Measurements from ENCODE around the gene TBC1D7. TPM values are rescaled to one million over a fixed set of nuclear protein-coding genes. Genes with fewer than 3 reads are reported as not detected.

TBC1D7 gene
- total and polyA plus RNA-seq, 12 donors: 17.3 to 42.6 (median 28.1) TPM

DNA sequence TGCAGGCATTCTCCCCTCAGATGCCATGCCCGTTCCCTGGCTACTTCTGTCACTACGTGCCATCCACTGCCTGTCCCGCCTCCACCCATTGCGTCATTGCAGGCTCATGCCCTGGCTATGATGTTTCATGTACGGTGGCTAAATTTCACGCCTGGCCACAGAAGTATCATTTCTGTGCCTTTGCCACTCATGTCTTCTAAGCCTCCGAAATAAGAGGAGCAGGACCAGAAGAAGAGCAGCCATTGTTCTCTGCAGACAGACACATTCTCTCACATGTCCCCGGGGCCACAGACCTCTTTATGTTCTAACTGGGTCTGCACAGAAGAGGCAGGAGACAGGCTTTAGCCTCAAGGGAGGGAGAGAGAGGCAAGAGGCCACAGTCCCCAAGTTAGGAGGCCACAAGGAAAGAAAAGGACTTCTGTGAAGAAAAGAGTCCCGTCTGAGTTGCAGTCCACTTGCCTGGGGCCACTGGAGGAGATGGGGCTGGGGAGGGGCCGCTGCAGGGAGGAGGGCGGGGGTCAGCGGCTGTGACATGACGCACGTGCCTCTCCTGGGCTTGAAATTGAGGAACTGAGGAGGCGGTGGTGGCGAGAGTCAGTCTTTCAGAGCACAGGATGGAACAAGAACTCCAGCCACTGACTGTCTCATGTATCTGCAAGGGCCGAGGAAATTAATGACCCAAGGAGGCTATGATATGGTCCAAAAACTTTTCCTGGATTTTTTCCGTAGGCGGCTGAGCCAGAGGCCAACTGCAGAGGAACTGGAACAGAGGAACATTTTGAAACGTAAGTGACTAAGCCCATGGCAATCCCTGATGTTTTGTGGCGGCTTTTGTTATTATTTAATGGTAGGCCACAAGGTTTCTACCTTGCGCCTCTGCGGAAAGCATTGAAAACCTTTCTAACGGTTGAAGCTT, 55.9 kb downstream of the TBC1D7 start:
- Histone ChIP-seq H3K4me3 (peak overlapping the region in 3 of 10 donors; percentile 1 to 37 (median 18)), H3K4me1 (peaks cover 0 to 41% (median 11%) of the 10 kb centered on the region in 9 donors), H3K27ac (peak overlapping the region in 2 of 10 donors; percentile 7 to 62), H3K36me3 (peaks cover 0 to 21% (median 2%) of the 10 kb centered on the region in 9 donors), H3K27me3 (no peaks in the 10 kb centered on the region), H3K9me3 (no peaks in the 10 kb centered on the region)
- 85 to 90% methylated on average over 24 of the region's 24 CpGs for WGBS, 2 donors
- intact Hi-C loops (cut with DNase I): no loop called here
- ATAC-seq (peak in 7 of 8 donors; percentile 36 to 78 (median 60)), DNase-seq (peak; percentile 29)
- TF ChIP-seq, protein P1, sequence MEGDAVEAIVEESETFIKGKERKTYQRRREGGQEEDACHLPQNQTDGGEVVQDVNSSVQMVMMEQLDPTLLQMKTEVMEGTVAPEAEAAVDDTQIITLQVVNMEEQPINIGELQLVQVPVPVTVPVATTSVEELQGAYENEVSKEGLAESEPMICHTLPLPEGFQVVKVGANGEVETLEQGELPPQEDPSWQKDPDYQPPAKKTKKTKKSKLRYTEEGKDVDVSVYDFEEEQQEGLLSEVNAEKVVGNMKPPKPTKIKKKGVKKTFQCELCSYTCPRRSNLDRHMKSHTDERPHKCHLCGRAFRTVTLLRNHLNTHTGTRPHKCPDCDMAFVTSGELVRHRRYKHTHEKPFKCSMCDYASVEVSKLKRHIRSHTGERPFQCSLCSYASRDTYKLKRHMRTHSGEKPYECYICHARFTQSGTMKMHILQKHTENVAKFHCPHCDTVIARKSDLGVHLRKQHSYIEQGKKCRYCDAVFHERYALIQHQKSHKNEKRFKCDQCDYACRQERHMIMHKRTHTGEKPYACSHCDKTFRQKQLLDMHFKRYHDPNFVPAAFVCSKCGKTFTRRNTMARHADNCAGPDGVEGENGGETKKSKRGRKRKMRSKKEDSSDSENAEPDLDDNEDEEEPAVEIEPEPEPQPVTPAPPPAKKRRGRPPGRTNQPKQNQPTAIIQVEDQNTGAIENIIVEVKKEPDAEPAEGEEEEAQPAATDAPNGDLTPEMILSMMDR (IDR thresholded peaks at IDR 0.05): no peak

DNA sequence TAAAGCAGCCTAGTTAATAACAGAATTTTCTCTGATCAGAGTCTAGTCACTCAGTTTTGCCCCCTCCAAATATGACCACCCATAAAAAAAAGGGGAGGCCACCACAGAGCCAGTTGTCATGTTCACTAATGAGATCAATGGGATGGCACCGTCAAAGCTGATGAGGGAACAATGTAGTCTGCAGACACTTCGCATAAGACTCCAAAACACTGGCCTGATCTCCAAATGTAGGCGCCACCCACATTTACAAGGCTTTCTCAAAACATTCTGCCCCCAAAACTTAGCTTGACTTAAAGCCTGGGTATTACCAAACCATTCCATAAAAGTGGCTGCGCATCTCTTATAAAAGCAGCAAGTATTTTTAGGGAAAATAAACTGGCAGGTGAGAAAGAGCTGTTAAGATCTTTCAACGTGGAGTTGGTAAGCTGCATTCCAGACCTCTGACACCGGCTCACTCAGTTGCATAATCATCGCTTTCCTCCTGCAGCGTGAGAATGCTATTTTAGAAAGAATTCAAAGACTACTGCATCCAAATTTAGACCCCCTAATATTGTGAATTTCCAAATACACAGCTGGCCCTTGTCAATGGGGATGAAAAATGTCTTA, 59.3 kb downstream of the TBC1D7 start:
- intact Hi-C loops (cut with DNase I): no loop called here
- Histone ChIP-seq H3K27me3 (no peaks in the 10 kb centered on the region), H3K9me3 (no peaks in the 10 kb centered on the region), H3K4me3 (no peak overlapping the region), H3K4me1 (peaks cover 0 to 29% (median 11%) of the 10 kb centered on the region in 9 donors), H3K36me3 (peaks cover 0 to 35% (median 0%) of the 10 kb centered on the region in 9 donors), H3K27ac (peak overlapping the region in 4 of 10 donors; percentile 22 to 48 (median 42))
- DNase-seq: no peak
- peak in 1 of 8 donors; percentile 60 for ATAC-seq
- TF ChIP-seq, protein P1 (IDR thresholded peaks at IDR 0.05): no peak
- WGBS, 2 donors: 52 to 53% methylated on average over 8 of the region's 8 CpGs

DNA sequence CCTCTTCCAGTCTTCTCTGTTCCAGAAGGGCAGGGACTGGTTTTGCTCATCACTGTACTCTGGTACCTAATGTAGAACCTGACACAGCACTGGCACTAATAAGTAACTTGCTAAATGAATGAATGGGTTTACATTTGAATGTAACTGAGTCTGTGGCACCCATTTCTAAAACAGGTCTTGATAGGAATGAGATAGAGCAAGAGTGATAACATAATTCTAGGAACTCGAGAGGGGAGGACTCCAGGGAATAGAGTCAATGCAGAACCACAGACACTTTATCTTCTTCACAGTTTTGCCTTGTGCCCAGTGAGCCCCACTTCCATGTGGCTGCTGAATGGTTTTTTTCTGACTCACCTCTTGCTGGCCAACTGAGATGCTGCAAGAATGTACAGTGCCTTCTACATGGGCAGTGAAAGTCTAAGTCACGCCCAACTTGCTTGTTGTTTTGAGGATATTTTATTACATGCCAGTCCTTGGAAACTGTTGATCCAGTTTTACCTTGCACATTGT, 61.1 kb downstream of the TBC1D7 start:
- H3K27me3 ChIP-seq: no peaks in the 10 kb centered on the region
- H3K4me1 ChIP-seq: peaks cover 0 to 25% (median 11%) of the 10 kb centered on the region in 9 donors
- WGBS, 2 donors: 69 to 84% methylated on average over 2 of the region's 2 CpGs
- peaks cover 0 to 21% (median 0%) of the 10 kb centered on the region in 9 donors for H3K36me3 ChIP-seq
- DNase-seq (no peak), ATAC-seq (no peak)
- H3K4me3 ChIP-seq: no peak overlapping the region
- no peaks in the 10 kb centered on the region for H3K9me3 ChIP-seq
- TF ChIP-seq, protein P1 (IDR thresholded peaks at IDR 0.05): no peak
- intact Hi-C loops (cut with DNase I): no loop called here
- H3K27ac ChIP-seq: no peak overlapping the region

DNA sequence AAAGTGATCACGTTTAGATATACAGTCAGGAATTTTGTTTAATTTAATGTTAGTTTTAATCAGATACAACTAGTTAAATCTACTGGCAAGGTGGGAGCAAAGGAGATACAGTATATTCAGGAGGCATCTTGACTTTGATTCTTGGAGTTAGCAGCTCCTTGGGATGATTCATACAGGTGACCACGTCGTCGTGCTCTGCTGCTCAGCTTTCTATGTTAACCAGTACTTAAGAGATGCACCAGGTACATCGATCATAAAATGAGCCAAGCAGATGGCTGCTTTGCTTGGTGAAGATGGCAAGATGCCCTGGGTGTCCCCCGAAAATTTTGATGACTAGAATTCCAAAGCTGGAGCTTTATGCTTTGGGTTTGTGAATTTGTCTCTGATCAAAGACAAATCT, 64.7 kb downstream of the TBC1D7 start:
- H3K27me3 ChIP-seq: no peaks in the 10 kb centered on the region
- no peaks in the 10 kb centered on the region for H3K9me3 ChIP-seq
- peaks cover 0 to 16% (median 0%) of the 10 kb centered on the region in 9 donors for H3K36me3 ChIP-seq
- H3K27ac ChIP-seq: no peak overlapping the region
- peaks cover 0 to 24% (median 4%) of the 10 kb centered on the region in 9 donors for H3K4me1 ChIP-seq
- intact Hi-C loops (cut with DNase I): no loop called here
- TF ChIP-seq, protein P1 (IDR thresholded peaks at IDR 0.05): no peak
- H3K4me3 ChIP-seq: no peak overlapping the region
- WGBS, 2 donors: 94 to 96% methylated on average over 6 of the region's 6 CpGs
- no peak for ATAC-seq
- no peak for DNase-seq
